Right renal cortex interstitium (tissue), 3 donors: Measurements from ENCODE around the gene BMPER. TPM values are rescaled to one million over a fixed set of nuclear protein-coding genes. Genes with fewer than 3 reads are reported as not detected.

Experiments
- DNase-seq, 3 donors: peaks; one replicate each; pipeline ENCODE4 v3.0.0-alpha.2; 2013; ENCODE audit warnings: low read depth in 3 of 3, low spot score in 2 of 3
- polyA plus RNA-seq, 3 donors: library from polyadenylated mRNA; unstranded; fragments of 120-200 nt; gene quantifications; one replicate each; pipeline ENCODE4 v1.2.1, GENCODE V29; 2013; ENCODE audit not compliant: insufficient read length in 3 of 3

The BMPER gene
- polyA plus RNA-seq, 3 donors = 14.7 to 26.1 (median 20.1) TPM

GRCh38 chr7:34015651-34016050, 110.3 kb downstream of the BMPER start:
- DNase-seq = no peak

- DNase-seq = no peak
These were observed 111.5 kb downstream of the BMPER start for GRCh38 chr7:34016876-34017275.

GRCh38 chr7:34019301-34019790, 114.0 kb downstream of the BMPER start:
- no peak for DNase-seq

GRCh38 chr7:34022626-34023025, 117.3 kb downstream of the BMPER start:
- DNase-seq = no peak

GRCh38 chr7:34025600-34025999, 120.3 kb downstream of the BMPER start:
- no peak for DNase-seq

- DNase-seq = no peak
These were observed 121.3 kb downstream of the BMPER start for GRCh38 chr7:34026481-34027190.

- DNase-seq = no peak
These were observed 125.8 kb downstream of the BMPER start for GRCh38 chr7:34031156-34031555.

- no peak for DNase-seq
These were observed 129.4 kb downstream of the BMPER start for GRCh38 chr7:34034728-34035127.

GRCh38 chr7:34036051-34036920, 130.9 kb downstream of the BMPER start:
- DNase-seq = no peak

- DNase-seq = no peak
These were observed 131.8 kb downstream of the BMPER start for GRCh38 chr7:34036972-34037792.

GRCh38 chr7:34038816-34039470, 133.6 kb downstream of the BMPER start:
- DNase-seq = no peak

GRCh38 chr7:34041707-34042106, 136.4 kb downstream of the BMPER start:
- no peak for DNase-seq

- no peak for DNase-seq
These were observed 137.1 kb downstream of the BMPER start for GRCh38 chr7:34042406-34042805.

GRCh38 chr7:34043461-34044305, 138.3 kb downstream of the BMPER start:
- DNase-seq = no peak

- DNase-seq = no peak
These were observed 138.9 kb downstream of the BMPER start for GRCh38 chr7:34044306-34044643.

GRCh38 chr7:34044734-34045353, 139.5 kb downstream of the BMPER start:
- no peak for DNase-seq

GRCh38 chr7:34048445-34048844, 143.1 kb downstream of the BMPER start:
- DNase-seq = no peak

GRCh38 chr7:34054075-34054474, 148.7 kb downstream of the BMPER start:
- no peak for DNase-seq

- DNase-seq = no peak
These were observed 151.8 kb downstream of the BMPER start for GRCh38 chr7:34057136-34057535.
